ENCODE results near the gene ALDH5A1.

GRCh38 chr6:24547243-24547642, 52.5 kb downstream of the ALDH5A1 start:
- peak; percentile 69 for TF ChIP-seq CTCF (conservative IDR thresholded peaks at IDR 0.05; ENCODE audit: low read length)
- no peak for TF ChIP-seq EZH2phosphoT487 (IDR thresholded peaks at IDR 0.05; ENCODE audit: borderline replicate concordance, low read depth, low read length)

Measured in OCI-LY7 (cell line).